H7 (cell line): ENCODE results near the gene UPF3A. TPM values are rescaled to one million over a fixed set of nuclear protein-coding genes. Genes with fewer than 3 reads are reported as not detected.

Source experiments
- DNase-seq: peaks from one replicate; pipeline ENCODE4 v3.0.0; 2012
- H3K27me3 ChIP-seq: 2 replicates; pipeline ENCODE4 v1.6.0; 2011; ENCODE audit warnings: mild to moderate bottlenecking, low read length; ENCODE audit not compliant: control insufficient read depth, insufficient read depth
- H3K36me3 ChIP-seq: replicated peaks from 2 replicates; pipeline ENCODE4 v1.5.1; 2011; ENCODE audit warnings: low read length; ENCODE audit not compliant: control insufficient read depth, insufficient read depth
- H3K4me3 ChIP-seq: 2 replicates; pipeline ENCODE4 v1.5.1; 2011; ENCODE audit warnings: low read depth, mild to moderate bottlenecking, control low read depth, low read length, moderate library complexity; ENCODE audit not compliant: insufficient read depth
- total RNA-seq: library from RNA; depleted of rRNA; stranded (reverse); fragments of >200 nt; shearing (Covaris generic); gene quantifications from 2 replicates; pipeline ENCODE4 v1.2.3, GENCODE V29; 2014

UPF3A gene
- total RNA-seq, 1 experiment from 2014 or later: 25.0 TPM

DNA sequence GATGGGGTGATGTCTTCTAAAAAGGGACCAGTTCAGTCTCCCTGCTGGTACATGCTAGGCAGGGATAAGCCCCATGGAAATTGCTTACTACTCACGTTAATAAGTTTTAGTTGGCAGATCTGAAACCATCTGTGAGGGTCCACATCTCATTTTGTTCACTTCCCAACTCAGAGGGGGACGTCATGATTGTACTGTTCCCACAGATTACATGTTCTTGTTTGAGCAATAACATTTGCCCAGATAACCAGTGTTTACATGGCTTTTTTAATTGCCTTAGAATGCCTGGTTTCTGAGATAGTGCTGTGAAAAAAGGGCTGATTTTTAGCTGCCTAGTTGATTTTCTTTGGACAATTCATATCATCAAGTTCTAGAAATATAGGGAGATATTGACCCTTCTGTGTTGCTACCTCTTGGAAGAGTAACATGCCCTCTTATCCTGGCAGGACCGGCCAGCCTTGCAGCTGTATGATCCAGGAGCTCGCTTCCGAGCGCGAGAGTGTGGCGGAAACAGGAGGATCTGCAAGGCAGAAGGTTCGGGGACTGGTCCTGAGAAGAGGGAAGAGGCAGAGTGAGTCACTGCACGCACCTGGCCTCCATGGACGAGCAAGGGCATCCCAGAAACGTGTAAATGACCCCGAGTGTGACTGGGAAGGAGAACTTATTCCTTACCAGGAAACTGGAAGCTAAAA lies 23.1 kb downstream of the UPF3A start:
- Histone ChIP-seq H3K27me3 (no peaks in the 10 kb centered on the region), H3K4me3 (no peak overlapping the region), H3K36me3 (peaks cover 17% of the 10 kb centered on the region)
- no peak for DNase-seq

DNA sequence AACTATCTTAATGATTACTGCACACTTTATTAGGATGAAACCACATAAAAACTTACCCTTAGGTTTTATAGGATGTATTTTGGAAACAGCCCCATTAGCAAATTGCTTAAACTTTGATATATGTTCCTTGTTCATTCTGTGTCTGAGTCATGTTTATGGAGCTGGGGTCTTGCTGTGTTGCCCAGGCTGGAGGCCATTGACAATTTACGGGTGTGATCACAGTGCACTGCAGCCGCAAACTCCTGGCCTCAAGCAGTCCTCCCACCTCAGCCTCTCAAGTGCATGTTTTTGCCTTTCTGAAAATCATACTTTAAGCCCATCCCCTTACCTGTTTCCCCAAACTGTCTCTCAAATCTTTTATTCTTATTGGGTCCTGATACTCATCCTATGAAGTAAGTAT lies 27.7 kb downstream of the UPF3A start:
- Histone ChIP-seq H3K4me3 (no peak overlapping the region), H3K27me3 (no peaks in the 10 kb centered on the region), H3K36me3 (peaks cover 7% of the 10 kb centered on the region)
- no peak for DNase-seq

DNA sequence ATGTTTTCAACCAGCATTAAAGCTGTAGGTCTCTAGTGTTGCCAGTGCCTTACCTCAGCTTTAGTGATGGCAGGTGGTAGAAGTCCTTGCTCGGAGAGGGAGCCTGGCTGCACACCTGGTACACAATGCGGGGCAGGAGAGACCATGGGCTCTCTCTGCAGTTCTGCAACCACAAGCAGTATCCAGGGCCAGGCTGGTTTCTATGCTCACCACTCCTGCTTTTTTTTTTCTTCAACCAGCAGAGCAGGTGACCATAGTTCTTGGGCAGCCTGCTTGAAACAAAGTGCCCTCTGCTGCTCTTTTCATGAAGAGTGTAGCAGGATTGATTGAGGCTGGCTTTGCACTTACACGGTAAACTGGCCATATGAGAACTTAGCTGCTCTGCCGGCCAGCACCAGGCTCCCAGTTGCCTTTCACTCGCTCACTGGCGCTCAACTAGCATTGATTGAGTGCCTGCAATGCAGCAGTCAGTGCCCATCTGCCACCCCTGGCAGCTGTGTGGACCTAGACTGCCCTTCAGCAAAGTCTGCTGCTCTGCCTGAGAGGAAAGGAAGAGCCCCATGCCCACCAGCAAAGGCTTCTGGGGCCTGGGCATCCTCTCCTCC lies 28.5 kb downstream of the UPF3A start:
- DNase-seq: no peak
- Histone ChIP-seq H3K27me3 (no peaks in the 10 kb centered on the region), H3K36me3 (peaks cover 5% of the 10 kb centered on the region), H3K4me3 (no peak overlapping the region)

DNA sequence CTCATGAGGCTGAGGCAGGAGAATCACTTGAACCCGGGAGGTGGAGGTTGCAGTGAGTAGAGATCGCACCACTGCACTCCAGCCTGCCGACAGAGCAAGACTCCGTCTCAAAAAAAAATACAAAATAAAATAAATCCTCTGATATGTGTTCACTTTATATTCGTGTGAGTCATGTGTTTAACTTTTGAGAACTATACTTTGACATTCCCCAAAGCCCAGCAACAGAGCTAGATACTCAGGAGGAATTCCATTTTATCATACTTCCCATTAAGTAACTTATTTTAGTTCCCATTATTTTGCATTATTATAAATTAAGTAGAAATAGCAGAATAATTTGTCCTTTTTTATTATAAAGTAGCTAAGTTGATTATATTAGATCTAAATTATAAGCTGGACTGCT lies 29.6 kb downstream of the UPF3A start:
- no peak overlapping the region for H3K4me3 ChIP-seq
- no peak for DNase-seq
- H3K27me3 ChIP-seq: no peaks in the 10 kb centered on the region
- peaks cover 5% of the 10 kb centered on the region for H3K36me3 ChIP-seq

DNA sequence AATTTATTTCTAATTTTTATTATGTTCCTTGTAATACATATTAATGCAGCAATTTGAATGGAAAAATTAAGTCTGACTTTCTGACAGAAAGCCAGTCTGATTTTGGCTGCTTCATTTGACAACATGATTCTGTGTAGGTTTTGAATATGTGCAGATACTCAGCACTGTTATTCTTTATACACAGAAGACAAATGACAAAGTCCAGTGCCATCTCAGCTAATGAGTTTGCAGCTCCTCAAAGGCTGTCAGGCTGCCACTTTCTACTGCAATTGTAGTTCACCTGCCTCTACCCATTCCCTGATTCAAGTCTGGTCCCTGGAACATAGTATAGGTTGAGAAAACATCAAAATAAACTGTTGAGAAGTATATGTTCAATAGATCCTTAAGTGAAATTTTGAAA lies 30.0 kb downstream of the UPF3A start:
- H3K36me3 ChIP-seq: peaks cover 5% of the 10 kb centered on the region
- no peaks in the 10 kb centered on the region for H3K27me3 ChIP-seq
- no peak overlapping the region for H3K4me3 ChIP-seq
- DNase-seq: no peak

DNA sequence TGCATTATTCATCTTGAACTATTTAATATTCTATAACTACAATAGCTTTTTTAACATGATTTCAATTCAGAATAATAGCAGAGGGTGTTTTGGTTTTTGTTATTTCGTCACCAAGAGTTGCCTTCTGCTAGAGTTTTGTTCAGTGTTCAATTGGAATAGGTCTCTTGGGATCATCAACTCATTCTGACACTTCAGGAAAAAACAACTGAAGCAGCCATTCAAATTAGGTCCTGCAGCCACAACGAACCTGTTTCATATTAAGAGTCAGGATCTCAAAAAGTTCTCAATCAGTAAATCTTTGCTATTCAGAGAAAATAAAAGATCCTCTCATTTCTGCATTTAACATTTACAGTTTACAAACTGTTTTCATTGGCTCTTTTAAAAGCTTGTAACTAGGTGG lies 30.5 kb downstream of the UPF3A start:
- no peak for DNase-seq
- no peak overlapping the region for H3K4me3 ChIP-seq
- H3K27me3 ChIP-seq: no peaks in the 10 kb centered on the region
- H3K36me3 ChIP-seq: peaks cover under 1% of the 10 kb centered on the region; the same call in 1 of the 2 replicates

DNA sequence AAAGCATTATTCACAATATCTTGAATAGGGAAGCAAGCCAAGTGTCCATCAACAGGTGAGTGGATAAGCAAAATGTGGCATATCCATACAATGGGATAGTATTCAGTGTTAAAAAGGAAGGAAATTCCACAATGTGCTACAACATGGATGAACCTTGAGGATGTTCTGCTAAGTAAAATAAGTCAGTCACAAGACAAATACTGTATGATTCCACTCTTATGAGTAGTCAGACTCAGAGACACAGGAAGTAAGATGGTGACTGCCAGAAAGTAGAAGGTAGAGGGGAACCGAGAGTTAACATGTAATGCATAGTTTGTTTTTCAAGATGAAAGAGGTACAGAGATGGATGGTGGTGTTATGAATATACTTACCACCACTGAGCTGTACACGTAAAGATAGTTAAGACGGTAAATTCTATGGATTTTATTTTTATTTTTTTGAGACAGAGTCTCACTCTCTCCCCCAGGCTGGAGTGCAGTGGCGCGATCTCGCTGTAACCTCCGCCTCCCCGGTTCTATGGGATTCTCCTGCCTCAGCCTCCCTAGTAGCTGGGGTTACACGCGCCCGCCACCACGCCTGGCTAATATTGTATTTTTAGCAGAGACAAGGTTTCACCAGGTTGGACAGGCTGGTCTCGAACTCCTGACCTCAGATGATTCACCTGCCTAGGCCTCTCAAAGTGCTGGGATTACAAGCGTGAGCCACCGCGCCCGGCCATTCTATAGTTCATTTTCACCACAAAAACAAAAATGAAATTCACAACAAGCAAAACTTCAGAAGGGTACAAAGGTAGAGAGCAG lies 31.9 kb downstream of the UPF3A start:
- no peak for DNase-seq
- no peaks in the 10 kb centered on the region for H3K27me3 ChIP-seq
- H3K36me3 ChIP-seq: no peaks in the 10 kb centered on the region
- H3K4me3 ChIP-seq: peak overlapping the region; percentile 72

DNA sequence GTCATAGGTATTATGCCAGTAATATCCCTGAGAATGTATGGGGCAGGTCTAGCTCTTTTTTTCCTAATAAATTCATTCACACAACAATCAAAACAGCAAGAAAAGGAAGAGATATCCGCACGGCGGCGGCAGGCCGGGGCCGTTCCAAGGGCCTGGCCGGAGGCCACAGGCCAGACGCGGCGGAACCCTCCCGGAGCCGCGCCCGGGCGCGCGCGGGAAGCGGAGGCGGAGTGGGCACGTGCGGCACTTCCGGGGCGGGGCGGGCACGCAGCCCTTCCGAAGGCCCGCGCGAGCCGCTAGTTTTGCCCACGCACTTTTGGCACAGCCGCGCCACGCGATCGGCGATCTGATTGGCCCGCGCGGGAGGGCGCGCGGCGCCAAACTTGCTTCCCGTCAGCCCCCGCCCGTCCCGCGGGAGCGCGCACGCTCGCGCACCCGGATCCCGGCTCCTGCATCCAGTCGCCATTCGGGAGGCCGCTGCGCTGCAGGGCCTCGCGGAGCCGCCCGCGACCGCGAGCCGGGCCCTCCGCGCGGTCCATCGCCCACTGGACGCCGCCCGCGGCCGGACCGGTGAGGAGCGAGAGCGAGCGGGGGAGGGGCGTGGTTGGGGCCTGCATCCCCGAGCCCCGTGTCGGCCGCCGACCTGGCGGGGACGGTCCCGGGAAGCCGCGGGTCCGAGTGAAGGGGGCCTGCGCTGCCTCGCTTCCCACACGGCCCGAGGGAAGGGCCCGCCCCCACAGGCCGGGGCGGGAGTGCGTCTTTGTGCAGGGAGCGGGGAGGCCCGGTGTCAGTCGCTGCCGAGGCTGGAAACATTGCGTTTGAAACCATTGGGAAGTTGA lies 32.9 kb downstream of the UPF3A start, which contains the start of gene CHAMP1:
CHAMP1 (plus strand) TSS at position 430 of the 839 bp plus-strand sequence. CDS start 9,340 bp downstream, outside the sequence.
- Histone ChIP-seq H3K4me3 (peak within 1 kb of the TSS; percentile 72), H3K27me3 (no peaks in the 10 kb centered on the region), H3K36me3 (no peaks in the 10 kb centered on the region)
- peak; percentile 98 for DNase-seq

DNA sequence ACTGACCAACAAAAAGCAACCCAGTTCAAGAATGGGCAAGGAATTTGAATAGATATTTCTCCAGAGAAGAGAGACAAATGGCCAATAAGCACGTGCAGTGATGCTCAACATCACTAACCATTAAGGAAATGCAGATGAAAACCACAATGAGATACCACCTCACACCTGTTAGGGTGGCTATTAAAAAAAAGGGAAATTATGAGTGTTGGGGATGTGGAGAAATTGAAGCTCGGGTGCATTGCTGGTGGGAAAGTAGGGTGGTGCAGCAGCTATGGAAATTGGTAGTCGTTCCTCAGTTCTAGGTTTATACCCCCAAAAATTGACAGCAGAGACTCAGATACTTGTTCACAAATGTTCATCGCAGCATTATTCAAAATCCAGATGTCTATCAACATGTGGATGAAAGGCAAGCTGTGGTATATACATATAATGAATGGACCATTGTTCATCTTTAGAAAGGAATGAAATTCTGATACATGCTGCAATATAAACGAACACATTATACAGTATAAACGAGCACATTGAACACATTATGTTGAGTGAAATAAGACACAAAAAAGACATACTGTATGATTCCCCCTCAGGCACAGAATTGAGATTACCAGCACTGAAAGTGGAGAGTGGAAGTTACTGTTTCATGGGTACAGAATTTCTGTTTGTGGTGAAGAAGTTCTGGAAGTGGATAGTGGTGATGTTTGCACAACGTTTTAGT lies 33.8 kb downstream of the UPF3A start:
- no peak for DNase-seq
- Histone ChIP-seq H3K27me3 (no peaks in the 10 kb centered on the region), H3K4me3 (peak overlapping the region; percentile 72), H3K36me3 (peaks cover 3% of the 10 kb centered on the region)

DNA sequence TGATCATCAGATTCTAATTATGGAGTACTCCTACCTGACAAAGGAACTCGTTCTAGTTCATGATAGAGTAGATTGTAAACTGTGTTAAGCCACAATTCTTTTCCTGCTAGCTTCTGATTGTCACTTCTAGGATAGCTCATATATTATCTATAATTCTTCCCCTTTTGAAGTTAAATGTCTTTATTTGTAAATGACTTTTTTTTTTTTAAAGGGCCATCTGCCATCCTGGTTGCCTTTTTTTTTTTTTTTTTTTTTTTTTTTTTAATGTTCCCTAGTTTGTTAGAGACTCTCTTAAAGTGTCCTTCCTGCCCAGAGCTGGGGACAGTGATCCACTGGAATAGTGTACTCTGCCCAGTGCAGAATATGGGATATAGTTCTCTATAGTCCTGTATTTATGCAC lies 37.2 kb downstream of the UPF3A start:
- no peaks in the 10 kb centered on the region for H3K27me3 ChIP-seq
- no peak overlapping the region for H3K4me3 ChIP-seq
- peaks cover 11% of the 10 kb centered on the region for H3K36me3 ChIP-seq
- DNase-seq: no peak

DNA sequence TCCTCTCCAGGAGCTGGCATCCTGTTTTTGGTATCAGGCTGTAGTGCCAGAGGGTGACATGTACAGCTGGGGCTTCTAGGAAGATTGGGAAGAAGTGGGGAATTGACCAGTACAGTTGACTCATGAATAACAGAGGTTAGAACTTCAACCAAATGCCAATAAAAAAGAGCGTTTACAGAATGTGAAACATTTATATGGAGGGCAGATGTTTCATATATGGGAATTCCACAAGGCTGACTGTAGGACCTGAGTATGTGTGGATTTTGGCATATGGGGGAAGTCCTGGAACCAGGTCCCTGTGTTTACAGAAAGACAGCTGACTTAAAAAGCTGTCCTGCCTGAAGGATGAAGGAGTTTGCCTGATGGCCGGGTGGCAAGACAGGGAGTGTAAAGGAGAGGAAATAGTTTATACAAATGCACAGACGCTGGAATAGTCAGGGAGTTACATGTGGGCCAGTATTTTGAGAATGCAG lies 38.1 kb downstream of the UPF3A start:
- peaks cover 17% of the 10 kb centered on the region for H3K36me3 ChIP-seq
- DNase-seq: no peak

DNA sequence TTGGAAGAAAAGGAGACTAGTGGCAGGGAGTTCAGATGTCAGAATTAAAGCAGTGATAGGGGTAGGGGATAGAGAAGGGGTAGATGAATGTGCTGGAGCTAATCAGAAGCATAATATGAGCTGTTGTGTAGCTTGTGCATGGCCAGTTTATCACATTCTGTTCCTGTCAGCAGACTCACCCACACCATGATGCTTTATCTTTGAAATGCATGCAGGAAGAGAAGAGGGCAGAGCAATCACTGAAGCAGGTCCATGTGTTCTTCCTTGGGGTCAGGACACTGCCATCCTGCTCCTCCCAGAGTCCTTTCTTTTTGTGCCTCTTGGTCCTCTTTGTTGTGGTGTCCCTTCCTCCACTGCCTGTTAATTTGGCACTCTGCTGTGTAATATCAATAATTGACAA lies 38.7 kb downstream of the UPF3A start:
- H3K4me3 ChIP-seq: no peak overlapping the region
- no peak for DNase-seq
- no peaks in the 10 kb centered on the region for H3K27me3 ChIP-seq
- peaks cover 23% of the 10 kb centered on the region for H3K36me3 ChIP-seq

More for the DNA sequence above, 38.1 kb downstream of the UPF3A start:
- Histone ChIP-seq H3K27me3 (no peaks in the 10 kb centered on the region), H3K4me3 (no peak overlapping the region)

DNA sequence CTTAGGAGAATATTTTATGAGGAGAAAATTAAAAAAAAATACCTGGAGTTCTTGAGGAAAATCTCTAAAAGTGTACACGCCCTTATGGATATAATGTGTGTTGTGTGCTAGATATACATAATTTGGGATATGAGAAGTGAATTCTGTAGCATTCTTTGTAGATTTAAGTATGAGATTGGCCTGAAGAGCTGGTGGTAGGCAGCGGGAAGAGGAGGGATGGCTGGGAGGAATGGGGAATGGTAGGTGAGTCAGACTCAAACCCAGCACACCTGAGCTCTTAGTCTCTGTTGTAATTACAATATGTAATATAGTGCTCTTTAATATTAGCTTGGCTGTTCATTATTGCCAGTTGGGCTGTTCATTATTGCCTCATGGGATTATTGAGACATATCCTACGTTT lies 39.9 kb downstream of the UPF3A start:
- H3K4me3 ChIP-seq: no peak overlapping the region
- H3K27me3 ChIP-seq: no peaks in the 10 kb centered on the region
- peaks cover 25% of the 10 kb centered on the region for H3K36me3 ChIP-seq
- DNase-seq: no peak

DNA sequence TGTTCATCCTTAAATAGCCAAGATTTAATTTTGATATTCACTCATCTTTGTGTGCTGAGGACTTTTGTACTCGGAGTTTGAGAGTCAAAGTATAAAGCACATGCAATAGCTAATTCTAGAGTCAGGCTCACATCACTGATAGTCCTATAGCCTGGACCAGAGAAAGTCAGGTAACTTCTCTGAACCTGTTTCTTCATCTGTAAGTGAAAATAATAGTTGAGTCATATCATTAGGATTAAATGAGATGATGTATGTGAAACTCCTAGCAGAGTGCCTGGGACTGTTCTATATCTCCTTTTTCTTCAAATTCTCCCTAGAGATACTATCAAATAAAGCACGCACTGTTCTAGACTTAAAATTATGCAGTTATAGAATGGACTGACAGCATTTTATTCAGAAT lies 41.9 kb downstream of the UPF3A start:
- no peaks in the 10 kb centered on the region for H3K27me3 ChIP-seq
- H3K4me3 ChIP-seq: no peak overlapping the region
- DNase-seq: no peak
- peaks cover 25% of the 10 kb centered on the region for H3K36me3 ChIP-seq
